DOHH2 (cell line): ENCODE results near the gene LAMC2.

Experiments
- CTCF ChIP-seq: fragments of 200-600 bp; sonication (generic); IDR thresholded peaks from one replicate; pipeline ENCODE4 v1.5.1; 2014; ENCODE audit warnings: antibody characterized with exemption, mild to moderate bottlenecking, low read depth, low read length; ENCODE audit not compliant: poor library complexity, severe bottlenecking
- EZH2phosphoT487 ChIP-seq: fragments of 200-600 bp; sonication (generic); IDR thresholded peaks from 2 replicates; pipeline ENCODE4 v1.6.1; 2017; ENCODE audit warnings: borderline replicate concordance, mild to moderate bottlenecking, antibody characterized with exemption, low read length, moderate library complexity, mixed read lengths

- TF ChIP-seq EZH2phosphoT487 (no peak), CTCF (peak; percentile 84)
Observed at GRCh38 chr1:183281553-183282091, 95.6 kb downstream of the LAMC2 start.
